Astrocyte of the cerebellum (primary cell): ENCODE measurements around the gene MAG.

Experiments used
- DNase-seq: peaks from one replicate; pipeline ENCODE4 v3.0.0-alpha.2; 2011; ENCODE audit warnings: low read depth
- H3K4me3 ChIP-seq: 2 replicates; pipeline ENCODE4 v1.5.1; 2011; ENCODE audit warnings: mild to moderate bottlenecking, low read depth, low read length, moderate library complexity
- CTCF ChIP-seq: IDR thresholded peaks from 2 replicates; pipeline ENCODE4 v1.5.1; 2012; ENCODE audit warnings: low read length, low read depth, moderate library complexity, mild to moderate bottlenecking; ENCODE audit errors: missing control alignments
- in situ Hi-C: cut with HindIII; loops from 2 replicates; pipeline ENCODE4 v1.10.0; 2017; ENCODE audit warnings: low sequenced_read_pairs

The MAG gene

GRCh38 chr19:35294859-35295791, 3.2 kb downstream of the MAG start:
- no peak for TF ChIP-seq CTCF
- in situ Hi-C loops, result no loop called here
- no peak for DNase-seq
- no peak overlapping the region for H3K4me3 ChIP-seq

- no peak overlapping the region for H3K4me3 ChIP-seq
- no peak for DNase-seq
- TF ChIP-seq CTCF, result no peak
- in situ Hi-C loops, result no loop called here
Measured at GRCh38 chr19:35295792-35296462, 4.0 kb downstream of the MAG start.

GRCh38 chr19:35296644-35297514, 4.9 kb downstream of the MAG start:
- no peak for DNase-seq
- TF ChIP-seq CTCF, result no peak
- in situ Hi-C loops, result no loop called here
- no peak overlapping the region for H3K4me3 ChIP-seq

GRCh38 chr19:35297515-35297848, 5.5 kb downstream of the MAG start:
- DNase-seq, result no peak
- in situ Hi-C loops, result no loop called here
- H3K4me3 ChIP-seq, result no peak overlapping the region
- no peak for TF ChIP-seq CTCF

- no peak overlapping the region for H3K4me3 ChIP-seq
- in situ Hi-C loops, result no loop called here
- TF ChIP-seq CTCF, result no peak
- no peak for DNase-seq
Measured at GRCh38 chr19:35297922-35298321, 6.0 kb downstream of the MAG start.

- no peak overlapping the region for H3K4me3 ChIP-seq
- no peak for DNase-seq
- in situ Hi-C loops, result no loop called here
- TF ChIP-seq CTCF, result no peak
Measured at GRCh38 chr19:35298561-35298972, 6.6 kb downstream of the MAG start.
